Activated CD8-positive, alpha-beta memory T cell treated with anti-CD3 and anti-CD28 coated beads for 36 hours (primary cell): ENCODE measurements around the gene ENHO. TPM values are rescaled to one million over a fixed set of nuclear protein-coding genes. Genes with fewer than 3 reads are reported as not detected.

Experiments
- CTCF ChIA-PET: fragments of 350-600 bp; sonication (Branson Sonifier 250); formaldehyde crosslinking; loops from one replicate; lab custom pipeline; 2021; ENCODE audit warnings: antibody characterized with exemption; lab: Charles Lee
- POLR2A ChIA-PET: fragments of 350-600 bp; sonication (Branson Sonifier 250); formaldehyde crosslinking; loops from one replicate; lab custom pipeline; 2021; ENCODE audit warnings: antibody characterized with exemption; lab: Charles Lee
- total RNA-seq, 2 experiments: library from RNA; stranded (reverse); gene quantifications; one replicate each; pipeline ENCODE4 v1.2.3, GENCODE V29; 2021

The ENHO gene
- total RNA-seq, 2 experiments from 2014 or later: 0.38 to 0.61 TPM

DNA sequence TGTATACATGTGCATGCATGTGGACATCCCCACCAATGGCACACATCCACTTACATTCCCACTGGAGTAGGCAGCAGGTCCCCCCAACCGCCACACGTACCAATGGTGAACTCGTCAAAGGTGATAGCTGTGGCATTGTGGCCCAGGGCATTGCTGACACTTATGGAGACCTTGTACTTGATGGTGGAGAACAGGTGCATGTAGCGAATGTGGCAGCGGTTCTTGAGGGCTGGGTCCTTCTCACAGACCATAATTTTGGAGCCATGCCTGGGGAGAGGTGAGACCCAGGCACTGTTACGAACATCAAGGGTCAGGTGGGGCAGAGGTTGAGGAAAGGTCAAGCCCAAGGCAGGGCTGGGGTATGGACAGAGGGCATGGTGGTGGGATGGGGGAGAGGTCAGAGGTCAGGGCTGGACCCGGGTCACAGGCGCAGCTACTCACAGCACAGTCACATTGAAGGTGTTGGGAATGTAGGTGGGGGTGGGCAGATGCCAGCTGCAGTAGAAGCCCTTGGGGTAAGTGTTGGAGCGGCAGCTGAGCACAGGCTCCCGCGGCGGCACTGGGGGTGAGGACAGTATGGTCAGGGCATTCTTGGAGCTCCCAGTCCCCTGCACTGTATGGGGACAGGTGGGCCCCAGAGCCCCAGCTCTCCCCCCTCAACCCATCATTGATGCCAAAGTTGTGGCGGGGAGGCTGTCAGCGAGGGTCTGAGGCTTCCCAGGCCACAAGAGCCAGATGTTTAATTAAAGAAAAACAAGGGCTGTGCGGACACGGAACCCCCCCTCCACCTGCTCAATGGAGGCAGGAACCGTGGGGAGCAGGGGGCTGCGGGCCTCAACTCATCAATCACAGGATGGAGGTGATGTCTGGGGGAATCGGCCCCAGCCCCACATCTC is 34.9 kb upstream of the ENHO start:
- POLR2A ChIA-PET: no interaction called here
- CTCF ChIA-PET: interaction anchor here (0.9 kb wide), 1 partner anchor 35 kb away, joined by 3 read pairs; no protein-coding TSS in a partner anchor

DNA sequence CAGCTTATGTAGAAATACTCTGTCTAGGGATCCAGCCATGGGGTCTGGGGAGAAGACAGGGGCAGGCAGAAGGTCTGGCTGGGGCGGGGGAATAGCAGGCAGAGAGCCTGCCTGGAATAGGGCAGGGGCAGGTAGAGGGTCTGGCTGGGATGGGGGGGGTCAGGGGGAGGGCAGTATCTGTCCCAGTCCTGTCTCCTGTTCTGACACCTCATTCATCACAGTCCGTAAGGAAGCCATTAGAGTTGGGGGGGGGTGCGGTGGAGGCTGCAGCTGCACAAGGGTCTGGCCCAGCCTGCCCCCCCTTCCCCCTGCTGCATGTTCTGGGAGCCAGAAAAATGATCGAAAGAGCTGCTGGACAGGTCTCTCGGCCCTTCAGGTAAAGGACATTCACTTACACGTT is 34.2 kb upstream of the ENHO start:
- CTCF ChIA-PET: no interaction called here
- POLR2A ChIA-PET: no interaction called here

DNA sequence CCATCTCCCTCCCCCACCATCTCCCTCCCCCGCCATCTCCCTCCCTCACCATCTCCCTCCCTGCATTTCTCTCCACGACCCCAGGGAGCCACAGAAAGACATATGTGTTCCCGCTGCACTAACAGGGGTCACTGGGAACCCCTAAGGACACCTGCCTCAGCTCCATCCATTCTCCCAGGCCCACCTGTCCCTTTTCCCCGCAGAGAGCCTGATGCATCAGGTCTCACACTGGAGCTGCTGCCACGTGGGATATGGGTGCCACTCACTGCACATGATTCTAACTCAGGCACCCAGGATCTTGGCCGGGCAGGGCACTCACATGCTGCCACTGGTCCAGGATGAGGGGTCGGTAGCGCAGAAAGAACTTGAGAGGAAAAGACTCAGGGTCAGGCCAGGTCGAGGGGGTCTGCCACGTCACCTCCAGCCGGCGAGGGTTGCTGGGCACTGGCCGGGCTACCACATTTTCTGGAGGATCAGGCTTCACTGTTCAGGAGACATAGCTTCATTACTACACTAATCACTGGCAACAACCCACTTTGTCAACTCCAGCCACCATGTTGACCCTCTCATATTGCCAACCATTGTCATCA is 33.2 kb upstream of the ENHO start:
- ChIA-PET CTCF (interaction anchor here (1.3 to 1.7 kb wide), 2 partner anchors 48 to 49 kb away, joined by 3 to 5 read pairs; no protein-coding TSS in a partner anchor), POLR2A (no interaction called here)

DNA sequence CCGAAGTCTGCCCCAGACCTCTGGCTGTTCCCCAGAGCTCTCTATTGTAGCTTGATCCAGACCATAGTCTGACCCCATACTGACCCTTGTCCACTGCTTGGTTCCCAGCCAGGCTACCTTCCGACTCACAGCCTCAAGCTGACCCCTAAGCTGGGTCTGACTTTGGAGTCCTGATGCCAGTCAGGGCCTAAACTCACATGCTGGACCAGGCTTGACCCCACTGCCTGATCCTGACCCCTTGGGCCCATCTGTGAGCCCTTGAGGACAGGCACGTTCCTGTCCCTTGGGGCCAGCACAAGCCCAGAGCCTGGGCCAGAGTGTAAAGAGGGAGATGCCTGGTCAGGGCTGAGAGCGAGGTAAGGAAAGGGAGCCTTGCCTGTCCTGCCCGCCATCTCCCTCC is 32.7 kb upstream of the ENHO start:
- CTCF ChIA-PET: interaction anchor here (1.1 to 1.7 kb wide), 3 partner anchors 36 to 50 kb away, joined by 3 to 5 read pairs (median 4); no protein-coding TSS in a partner anchor
- POLR2A ChIA-PET: no interaction called here

DNA sequence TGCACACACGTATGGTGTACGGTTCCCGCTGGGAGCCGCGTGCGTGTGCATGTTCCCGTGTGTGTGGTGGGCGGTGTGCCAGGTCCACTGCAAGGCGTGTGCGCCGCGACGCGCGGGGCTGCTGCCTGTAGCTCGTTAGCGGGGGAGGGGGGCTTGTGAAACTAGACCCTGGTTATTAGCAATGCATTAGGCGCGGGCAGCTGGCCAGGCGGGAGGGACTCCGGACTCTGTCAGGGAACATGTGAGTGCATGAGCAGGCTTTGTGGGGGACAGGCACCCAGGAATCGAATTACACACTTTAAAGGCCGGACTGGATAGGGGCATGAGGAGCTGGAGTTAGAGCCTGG is 32.2 kb upstream of the ENHO start:
- ChIA-PET POLR2A (no interaction called here), CTCF (interaction anchor here (1.1 to 1.7 kb wide), 3 partner anchors 37 to 50 kb away, joined by 3 to 5 read pairs (median 4); no protein-coding TSS in a partner anchor)

DNA sequence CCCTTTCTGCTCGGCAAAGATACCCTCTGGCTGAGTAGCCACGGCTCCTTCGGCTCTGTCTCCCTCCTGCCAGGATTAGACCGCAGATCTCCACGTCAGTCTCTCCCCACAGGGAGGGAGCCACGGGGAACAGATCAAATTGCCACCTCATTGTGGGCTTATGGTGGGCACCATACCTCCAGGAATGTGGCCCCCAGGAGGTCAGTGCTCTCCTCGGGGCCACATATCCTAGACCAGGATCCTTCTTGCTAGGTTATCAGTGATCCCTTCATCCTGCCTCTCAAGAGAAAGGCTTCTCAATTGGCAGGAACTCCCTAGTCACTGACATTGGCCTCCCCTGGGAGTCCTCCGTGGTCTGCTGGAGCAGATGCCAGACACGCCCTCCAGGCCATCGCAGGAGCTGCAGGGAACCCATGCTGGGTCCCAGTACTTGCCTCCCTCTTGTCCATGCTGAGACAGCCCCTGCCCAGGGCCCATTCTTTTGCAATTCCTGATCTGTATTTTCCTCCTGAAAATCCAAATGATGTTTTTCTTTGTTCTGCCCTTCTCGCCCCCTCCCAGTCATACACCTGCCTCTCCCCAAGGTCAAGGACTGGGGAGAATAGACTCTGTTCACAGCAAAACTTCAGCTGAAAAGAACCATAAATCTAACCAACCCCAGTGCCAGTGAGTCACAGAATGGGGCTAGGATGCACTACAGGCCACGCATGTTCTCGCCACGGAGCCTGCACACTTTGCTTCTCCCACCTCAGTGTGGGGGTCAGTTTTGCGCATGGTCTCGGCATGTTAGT is 31.6 kb upstream of the ENHO start:
- CTCF ChIA-PET: interaction anchor here (1.1 to 1.7 kb wide), 2 partner anchors 37 to 49 kb away, joined by 4 to 5 read pairs; no protein-coding TSS in a partner anchor
- POLR2A ChIA-PET: no interaction called here

DNA sequence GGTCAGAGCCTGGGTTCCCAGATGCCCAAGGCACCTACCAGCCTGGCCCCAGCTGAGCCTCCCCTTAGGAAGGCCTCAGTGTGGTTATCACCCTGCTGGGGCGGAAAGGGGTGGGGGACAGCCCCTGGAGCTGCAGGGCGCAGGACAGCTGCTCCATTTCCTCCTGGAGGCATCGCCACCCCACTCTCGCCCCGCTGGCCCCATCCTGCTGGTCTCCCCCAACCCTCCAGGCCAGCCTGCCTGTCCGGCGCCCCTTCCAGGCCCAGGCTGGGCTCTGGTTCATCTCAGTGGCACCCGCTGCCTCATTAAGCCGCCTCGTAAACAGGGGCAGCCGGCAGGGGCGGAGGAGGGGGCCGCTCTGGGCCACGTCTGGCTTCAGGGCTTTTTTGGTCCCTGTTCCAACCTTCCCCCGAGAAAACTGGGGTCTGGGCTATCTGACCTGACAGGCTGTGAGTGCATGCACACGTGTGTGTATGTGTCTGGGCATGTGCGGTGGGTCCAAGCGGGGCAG is 30.8 kb upstream of the ENHO start:
- CTCF ChIA-PET: interaction anchor here (1.2 kb wide), 1 partner anchor 38 kb away, joined by 3 read pairs; no protein-coding TSS in a partner anchor
- POLR2A ChIA-PET: no interaction called here

DNA sequence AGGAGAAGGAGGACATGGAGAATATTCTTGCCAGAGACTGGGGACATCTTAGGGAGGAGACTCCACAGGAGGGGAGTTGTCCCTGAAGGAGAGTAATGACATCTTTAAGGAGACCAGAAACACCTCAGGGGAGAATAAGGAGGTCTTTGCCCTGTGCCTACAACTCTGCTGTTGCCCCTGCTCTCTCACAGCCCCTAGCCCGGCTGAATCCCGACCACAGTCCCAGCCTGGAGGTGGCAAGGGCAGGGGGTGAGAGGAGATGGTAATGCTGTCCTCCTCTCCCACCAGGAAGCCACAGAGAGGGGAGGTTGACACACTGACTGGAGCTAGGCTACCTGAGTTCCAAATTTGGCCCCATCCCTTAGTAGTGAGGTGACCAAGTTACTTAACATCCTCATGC is 30.2 kb upstream of the ENHO start:
- CTCF ChIA-PET: interaction anchor here (1.2 kb wide), 1 partner anchor 39 kb away, joined by 3 read pairs; no protein-coding TSS in a partner anchor
- POLR2A ChIA-PET: no interaction called here

DNA sequence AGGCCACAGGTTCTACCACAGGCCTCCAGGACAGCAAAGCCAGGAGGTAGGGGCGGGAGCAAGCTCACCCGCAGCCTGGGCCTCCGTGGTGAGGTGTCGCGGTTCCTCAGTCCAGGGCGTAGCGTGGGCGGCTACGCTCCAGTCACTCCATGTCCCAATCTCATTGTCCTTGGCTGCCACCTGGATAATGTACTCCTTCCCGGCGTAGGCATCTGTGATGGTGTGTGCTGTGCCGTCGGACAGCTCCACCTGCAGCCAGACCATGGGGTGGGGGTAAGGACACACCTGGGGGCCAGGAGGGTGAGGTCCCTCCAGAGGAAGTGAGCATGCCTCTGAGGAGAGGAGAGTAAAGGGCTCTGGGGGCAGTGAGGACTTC is 29.8 kb upstream of the ENHO start:
- CTCF ChIA-PET: interaction anchor here (1.2 kb wide), 1 partner anchor 39 kb away, joined by 3 read pairs; no protein-coding TSS in a partner anchor
- POLR2A ChIA-PET: no interaction called here

DNA sequence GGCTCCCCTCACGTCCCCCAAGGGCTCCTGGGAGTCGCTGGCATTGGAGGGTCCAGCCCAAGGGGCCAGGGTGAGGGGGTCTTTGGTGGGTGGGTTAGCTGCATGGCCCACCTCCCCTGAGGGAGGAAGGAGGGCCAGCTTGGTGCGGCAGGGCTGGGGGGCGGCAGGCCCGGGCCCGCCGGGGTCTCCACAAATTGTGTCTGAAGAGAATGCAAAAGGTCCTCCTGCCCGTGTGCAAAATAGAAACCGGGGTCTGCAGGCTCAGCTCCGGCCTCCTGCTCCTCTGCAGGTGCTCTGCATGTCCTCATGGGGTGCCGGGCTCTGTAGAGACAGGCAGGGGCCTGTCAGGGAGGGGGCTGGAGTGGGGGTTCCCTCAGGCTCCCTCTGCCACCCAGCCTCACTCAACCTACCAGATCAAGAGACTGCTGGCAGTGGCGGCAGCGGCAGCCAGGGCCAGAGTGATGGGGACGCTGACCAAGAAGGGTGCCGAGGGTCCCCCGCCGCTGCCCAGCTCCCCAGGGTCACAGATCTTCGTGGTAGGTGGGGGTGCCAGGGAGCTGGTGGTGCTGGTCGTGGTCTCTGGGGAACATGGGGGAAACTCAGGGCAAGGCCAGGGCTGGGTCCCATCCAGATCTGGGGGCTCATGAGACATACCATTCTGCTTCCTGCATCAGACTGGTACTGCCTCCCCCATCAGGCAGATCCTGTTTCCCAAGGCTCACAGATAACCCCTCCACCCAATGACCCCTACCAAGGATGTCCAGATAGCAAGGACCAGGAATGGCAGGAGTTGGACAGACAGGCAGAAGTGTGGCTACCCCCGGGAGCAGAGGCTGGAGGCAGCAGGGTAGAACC is 29.2 kb upstream of the ENHO start:
- ChIA-PET CTCF (no interaction called here), POLR2A (no interaction called here)

DNA sequence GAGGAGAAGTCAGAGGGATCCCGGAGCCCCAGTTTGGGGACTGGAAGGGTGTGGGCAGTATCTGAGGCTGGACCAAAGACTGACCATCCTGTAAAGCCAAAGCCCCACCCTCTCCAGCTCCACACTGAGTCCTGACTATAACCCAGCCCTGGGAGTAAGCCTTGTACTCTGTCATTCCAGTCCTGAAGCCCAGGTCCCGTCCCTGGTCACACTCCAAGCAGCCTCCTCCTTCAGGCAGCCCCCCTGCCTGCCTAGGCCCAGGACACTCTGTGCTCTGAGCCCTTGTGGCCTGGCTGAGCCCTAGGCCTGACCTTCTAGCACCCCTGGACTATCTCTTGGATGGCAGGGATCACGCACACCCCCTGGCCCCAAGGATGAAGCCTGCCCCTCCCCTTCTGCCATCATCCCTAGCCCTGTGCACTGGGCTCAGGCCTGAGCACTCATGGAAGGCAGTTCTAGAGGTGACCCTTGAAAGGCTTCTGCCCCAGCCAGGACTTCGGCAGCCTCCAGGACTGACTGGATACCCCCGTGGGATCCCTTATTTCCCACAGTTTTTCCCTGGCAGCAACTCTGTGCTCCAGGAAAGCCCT is 28.0 kb upstream of the ENHO start:
- POLR2A ChIA-PET: no interaction called here

DNA sequence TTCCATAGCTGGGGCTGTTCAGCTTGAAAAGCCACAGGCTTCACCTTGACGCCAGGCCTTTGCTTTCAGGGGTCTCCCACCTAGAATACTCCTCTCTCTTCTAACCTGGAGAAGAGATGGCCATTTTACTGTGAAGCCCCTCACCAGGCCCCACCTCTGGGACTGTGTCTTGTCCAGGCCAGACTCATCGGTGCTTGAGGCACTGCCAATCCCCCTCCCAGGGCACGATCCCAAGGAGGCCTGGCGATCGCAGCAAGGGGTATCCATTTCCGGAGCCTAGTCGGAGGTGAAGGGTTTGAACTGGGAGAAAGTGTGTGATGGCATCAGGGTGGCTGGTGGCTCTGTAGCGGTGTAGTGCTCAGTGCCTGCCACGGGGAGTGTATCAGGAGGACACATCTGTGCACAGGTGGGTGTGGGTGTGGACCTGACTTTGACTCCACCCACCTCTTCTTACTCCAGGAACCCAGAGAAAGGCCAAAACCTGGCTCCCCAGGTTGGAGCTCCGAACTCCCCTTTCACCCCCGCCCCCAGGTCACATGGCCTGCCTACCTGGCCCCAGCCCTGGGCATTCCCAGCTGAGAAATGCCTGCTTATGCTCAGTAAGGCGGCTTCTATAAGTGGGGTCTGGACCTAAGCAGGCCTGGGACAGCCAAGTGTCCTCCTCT is 27.4 kb upstream of the ENHO start:
- CTCF ChIA-PET: interaction anchor here (2.2 kb wide), 1 partner anchor 41 kb away, joined by 6 read pairs; no protein-coding TSS in a partner anchor
- POLR2A ChIA-PET: no interaction called here

More for the DNA sequence above, 28.0 kb upstream of the ENHO start:
- CTCF ChIA-PET: interaction anchor here (2.2 kb wide), 1 partner anchor 41 kb away, joined by 6 read pairs; no protein-coding TSS in a partner anchor

DNA sequence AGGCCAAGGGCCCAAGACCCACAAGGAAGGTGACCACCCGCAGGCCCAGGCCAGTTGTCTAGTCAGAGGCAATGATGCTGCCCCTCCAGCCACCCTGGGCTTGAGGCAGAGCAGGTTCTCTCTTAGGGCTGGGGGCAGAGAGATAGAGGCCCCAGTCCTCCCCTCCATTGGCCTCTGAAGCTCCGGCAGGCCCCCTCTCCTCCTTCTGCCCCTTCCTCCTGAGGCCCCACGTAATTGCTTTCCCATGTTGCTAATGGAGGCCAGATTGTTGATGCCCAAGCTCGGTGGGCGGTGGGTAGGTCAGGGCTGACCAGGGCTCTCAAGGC is 26.6 kb upstream of the ENHO start:
- ChIA-PET POLR2A (no interaction called here), CTCF (interaction anchor here (2.2 kb wide), 1 partner anchor 42 kb away, joined by 6 read pairs; no protein-coding TSS in a partner anchor)

DNA sequence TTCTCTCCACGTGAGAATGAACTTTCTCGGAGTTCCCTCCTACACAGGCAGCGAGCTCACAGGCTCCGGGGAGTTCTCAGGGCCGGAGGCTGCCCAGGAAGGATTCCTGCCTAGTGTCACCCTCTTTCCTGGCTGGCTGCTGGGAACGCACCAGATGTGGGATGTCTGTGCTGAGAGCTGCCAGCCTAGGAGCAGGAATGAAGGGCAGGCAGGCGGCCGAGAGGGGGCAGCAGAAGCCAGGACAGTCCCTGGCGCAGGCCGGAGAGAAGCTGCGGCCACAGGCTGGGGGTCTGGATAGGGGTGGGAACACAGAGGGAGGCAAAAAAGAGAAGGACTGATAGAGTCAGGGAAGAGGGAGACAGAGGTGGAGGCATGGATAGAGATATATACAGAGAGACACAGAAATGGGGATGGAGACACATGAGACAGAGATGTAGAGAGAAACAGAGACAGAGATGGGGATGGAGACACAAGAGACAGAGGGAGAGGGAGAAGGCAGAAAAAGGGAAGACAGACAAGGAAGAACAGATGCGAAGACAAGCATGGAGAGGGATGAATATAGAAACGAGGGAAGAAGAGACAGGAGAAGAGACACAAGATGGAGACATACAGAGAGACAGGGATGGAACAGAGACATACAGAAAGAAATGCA is 25.3 kb upstream of the ENHO start:
- ChIA-PET CTCF (interaction anchor here (0.7 to 3.0 kb wide), 10 partner anchors 10 to 214 kb away, joined by 3 to 14 read pairs (median 4); no protein-coding TSS in a partner anchor), POLR2A (no interaction called here)

DNA sequence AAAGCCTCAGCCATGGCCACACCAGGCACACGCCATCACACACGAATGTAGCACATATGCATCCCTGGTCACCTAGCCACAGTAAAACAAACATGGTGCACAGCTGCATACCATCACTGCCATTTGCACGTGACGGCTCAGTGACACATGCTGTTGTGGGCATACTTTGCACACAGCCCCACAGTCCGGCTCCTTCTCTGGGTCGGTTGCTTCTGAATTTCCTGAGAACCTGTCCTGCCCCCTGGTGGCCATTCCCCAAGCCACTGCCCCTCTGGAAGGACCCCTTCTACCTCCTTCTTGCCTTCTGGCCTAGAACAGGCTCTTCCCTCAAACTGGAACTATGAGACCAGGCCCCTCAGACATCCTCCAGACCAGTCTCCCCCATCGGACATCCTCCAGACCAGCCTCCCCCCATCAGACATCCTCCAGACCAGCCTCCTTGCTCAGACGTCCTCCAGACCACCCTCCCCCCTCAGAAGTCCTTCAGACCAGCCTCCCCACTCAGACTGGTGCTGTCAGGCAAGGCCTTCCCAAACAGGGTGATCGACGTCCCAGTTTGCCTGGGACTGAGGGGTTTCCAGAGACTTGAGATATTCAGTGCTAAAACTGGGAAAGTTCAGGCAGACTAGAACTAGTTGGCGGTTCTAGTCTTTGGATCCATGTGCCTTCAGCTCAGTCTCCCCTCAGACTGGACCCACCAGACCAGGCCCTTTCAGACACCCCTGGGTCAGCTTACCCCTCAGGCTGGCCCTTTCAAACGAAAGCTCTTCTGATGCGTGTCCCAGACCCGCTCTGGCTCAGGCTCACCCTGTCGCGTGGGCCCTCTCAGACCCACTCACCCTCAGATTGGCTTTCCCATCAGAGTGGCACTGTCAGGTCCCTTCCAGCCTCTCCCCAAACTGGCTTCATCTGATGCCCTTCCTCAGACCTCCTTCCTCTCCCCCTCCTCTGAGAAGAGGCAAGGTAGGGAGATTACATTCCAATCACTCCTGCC is 24.3 kb upstream of the ENHO start:
- ChIA-PET POLR2A (no interaction called here), CTCF (interaction anchor here (0.8 to 3.0 kb wide), 9 partner anchors 9 to 87 kb away, joined by 3 to 14 read pairs (median 4); no protein-coding TSS in a partner anchor)
